Esophagus squamous epithelium (tissue), 5 donors: Measurements from ENCODE around the gene ATP11A. TPM values are rescaled to one million over a fixed set of nuclear protein-coding genes. Genes with fewer than 3 reads are reported as not detected.

ENCODE experiments used
- DNase-seq: peaks from one replicate; lab custom pipeline; 2025; lab: John Stamatoyannopoulos, UW
- H3K27ac ChIP-seq, 4 donors: fragments of 200-600 bp; sonication (generic); one replicate each; pipeline ENCODE4 v1.5.1; 2016 to 2019; ENCODE audit warnings: mild to moderate bottlenecking in 1 of 4
- H3K27me3 ChIP-seq, 4 donors: fragments of 200-600 bp; sonication (generic); 1 replicate in 3 of 4; 2 replicates in 1 of 4; pipeline versions ENCODE4 v1.5.1 to v1.6.0; 2017 to 2021; ENCODE audit warnings: antibody characterized with exemption in 1 of 4
- H3K36me3 ChIP-seq, 3 donors: fragments of 200-600 bp; sonication (generic); one replicate each; pipeline ENCODE4 v1.5.1; 2016 to 2019
- H3K4me1 ChIP-seq, 3 donors: fragments of 200-600 bp; sonication (generic); one replicate each; pipeline ENCODE4 v1.5.1; 2017 to 2019
- H3K4me3 ChIP-seq, 4 donors: fragments of 200-600 bp; sonication (generic); 1 replicate in 3 of 4; 2 replicates in 1 of 4; pipeline ENCODE4 v1.5.1; 2016 to 2019; ENCODE audit warnings: mild to moderate bottlenecking in 2 of 4, moderate library complexity in 1 of 4
- H3K9me3 ChIP-seq, 3 donors: fragments of 200-600 bp; sonication (generic); one replicate each; pipeline ENCODE4 v1.5.1; 2016 to 2019
- CTCF ChIP-seq, 6 experiments: fragments of 450-650 bp in 4 of 6; fragments of 200-600 bp in 2 of 6; sonication (generic) in 2 of 6; IDR thresholded peaks; one replicate each; pipeline ENCODE4 v1.5.1; 2016 to 2019; ENCODE audit warnings: antibody characterized with exemption in 6 of 6, mild to moderate bottlenecking in 4 of 6, moderate library complexity in 4 of 6
- POLR2A ChIP-seq, 4 donors: fragments of 450-650 bp; IDR thresholded peaks; one replicate each; pipeline ENCODE4 v1.6.1; 2017; ENCODE audit warnings: antibody characterized with exemption in 4 of 4, mild to moderate bottlenecking in 4 of 4, moderate library complexity in 3 of 4
- WGBS, 2 donors: methylation state at CpG; one replicate each; pipeline ENCODE4 v1.1.5; 2018; 5-methylcytosine and 5-hydroxymethylcytosine counted together
- intact Hi-C: fragments of 100-400 bp; cut with DNase I; formaldehyde crosslinking; loops from one replicate; pipeline ENCODE4 v1.15.0; 2022
- total RNA-seq, 4 donors: library from RNA; depleted of rRNA; stranded (reverse); fragments of >200 nt; gene quantifications; one replicate each; pipeline ENCODE4 v1.1.0, GENCODE V29; 2016
- donor health status: DM: yes; HTN: yes; CAD: no.

ATP11A gene
- total RNA-seq, 4 donors from 2014 or later = 9.6 to 20.0 (median 16.1) TPM

- WGBS, 2 donors = 44 to 48% methylated on average over 19 of the region's 19 CpGs
- Histone ChIP-seq H3K4me1 (peaks cover 0 to 43% (median 3%) of the 10 kb centered on the region in 3 donors), H3K9me3 (no peaks in the 10 kb centered on the region), H3K36me3 (no peaks in the 10 kb centered on the region), H3K27ac (peak overlapping the region in 3 of 4 donors; percentile 4 to 58 (median 41)), H3K27me3 (no peaks in the 10 kb centered on the region), H3K4me3 (no peak overlapping the region)
- TF ChIP-seq POLR2A (IDR thresholded peaks at IDR 0.05) (no peak), CTCF (IDR thresholded peaks at IDR 0.05) (no peak)
- intact Hi-C loops = no loop called here
- no peak for DNase-seq
These were observed 32.8 kb downstream of the ATP11A start for GRCh38 chr13:112722433-112723263.

GRCh38 chr13:112723771-112724170 is 33.9 kb downstream of the ATP11A start:
- Histone ChIP-seq H3K4me1 (peaks cover 0 to 43% (median 3%) of the 10 kb centered on the region in 3 donors), H3K9me3 (no peaks in the 10 kb centered on the region), H3K27ac (no peak overlapping the region), H3K27me3 (no peaks in the 10 kb centered on the region), H3K36me3 (no peaks in the 10 kb centered on the region), H3K4me3 (no peak overlapping the region)
- TF ChIP-seq CTCF (IDR thresholded peaks at IDR 0.05) (no peak), POLR2A (IDR thresholded peaks at IDR 0.05) (no peak)
- WGBS, 2 donors = 90 to 95% methylated on average over 13 to 16 of the region's 17 CpGs
- intact Hi-C loops = no loop called here
- DNase-seq = no peak

GRCh38 chr13:112724788-112725345 is 35.0 kb downstream of the ATP11A start:
- no peaks in the 10 kb centered on the region for H3K9me3 ChIP-seq
- TF ChIP-seq CTCF (IDR thresholded peaks at IDR 0.05) = no peak
- TF ChIP-seq POLR2A (IDR thresholded peaks at IDR 0.05) = no peak
- H3K4me1 ChIP-seq = peaks cover 0 to 43% (median 3%) of the 10 kb centered on the region in 3 donors
- H3K36me3 ChIP-seq = no peaks in the 10 kb centered on the region
- intact Hi-C loops = no loop called here
- no peak overlapping the region for H3K4me3 ChIP-seq
- H3K27me3 ChIP-seq = no peaks in the 10 kb centered on the region
- WGBS, 2 donors = 88 to 95% methylated on average over 4 to 7 of the region's 12 CpGs
- H3K27ac ChIP-seq = no peak overlapping the region
- DNase-seq = no peak

GRCh38 chr13:112725346-112726015 is 35.6 kb downstream of the ATP11A start:
- intact Hi-C loops = no loop called here
- Histone ChIP-seq H3K27ac (no peak overlapping the region), H3K27me3 (no peaks in the 10 kb centered on the region), H3K9me3 (no peaks in the 10 kb centered on the region), H3K4me3 (no peak overlapping the region), H3K4me1 (peaks cover 0 to 43% (median 3%) of the 10 kb centered on the region in 3 donors), H3K36me3 (no peaks in the 10 kb centered on the region)
- no peak for TF ChIP-seq CTCF (IDR thresholded peaks at IDR 0.05)
- TF ChIP-seq POLR2A (IDR thresholded peaks at IDR 0.05) = no peak
- DNase-seq = no peak
- 55 to 71% methylated on average over 8 to 9 of the region's 18 CpGs for WGBS, 2 donors
